Activated B cell treated with CpG ODN at 0.5 μM for 24 hours (primary cell): Measurements from ENCODE around the gene NDE1. TPM values are rescaled to one million over a fixed set of nuclear protein-coding genes. Genes with fewer than 3 reads are reported as not detected.
"Not testable (repeated sequence)": the region's sequence is repeated elsewhere in the genome, so short reads cannot be mapped to it uniquely, and the experiment has no call there.

ENCODE experiments used
- ATAC-seq: fragments of 200-7000 bp; cut with Tn5 transposase; one replicate; pipeline ENCODE4 v1.10.0; 2021; ENCODE audit warnings: low read depth, mild to moderate bottlenecking, moderate library complexity
- CTCF ChIA-PET: fragments of 350-600 bp; sonication (Branson Sonifier 250); formaldehyde crosslinking; loops from one replicate; lab custom pipeline; 2021; ENCODE audit warnings: antibody characterized with exemption; lab: Charles Lee
- POLR2A ChIA-PET: fragments of 350-600 bp; sonication (Branson Sonifier 250); formaldehyde crosslinking; loops from one replicate; lab custom pipeline; 2021; ENCODE audit warnings: antibody characterized with exemption; lab: Charles Lee
- DNase-seq: peaks from one replicate; pipeline ENCODE4 v3.0.0; 2022
- H3K27ac Mint-ChIP-seq: one replicate; pipeline ENCODE4 v1.8.0; 2020; ENCODE audit warnings: mixed read lengths
- H3K27me3 Mint-ChIP-seq: one replicate; pipeline ENCODE4 v1.8.0; 2021; ENCODE audit warnings: mixed read lengths
- H3K36me3 Mint-ChIP-seq: one replicate; pipeline ENCODE4 v1.8.0; 2021; ENCODE audit warnings: low read depth, mixed read lengths
- H3K4me1 Mint-ChIP-seq: one replicate; pipeline ENCODE4 v1.8.0; 2021; ENCODE audit warnings: mixed read lengths
- H3K4me3 Mint-ChIP-seq: one replicate; pipeline ENCODE4 v1.8.0; 2020; ENCODE audit warnings: mild to moderate bottlenecking, mixed read lengths
- H3K9me3 Mint-ChIP-seq: one replicate; pipeline ENCODE4 v1.8.0; 2020; ENCODE audit warnings: mixed read lengths
- CTCF ChIP-seq: fragments of 200-600 bp; IDR thresholded peaks from one replicate; pipeline ENCODE4 v1.8.0; 2022; ENCODE audit warnings: antibody characterized with exemption, mild to moderate bottlenecking
- intact Hi-C: fragments of 100-400 bp; cut with micrococcal nuclease; formaldehyde crosslinking; loops from one replicate; pipeline ENCODE4 v1.15.1; 2024
- total RNA-seq: library from RNA; stranded (reverse); gene quantifications from 2 replicates; pipeline ENCODE4 v1.2.3, GENCODE V29; 2022

The NDE1 gene
- total RNA-seq, 1 donor from 2014 or later = 163 TPM

GRCh38 chr16:15725641-15726240 lies 75.7 kb downstream of the NDE1 start:
- H3K4me3 Mint-ChIP-seq = no peak overlapping the region
- TF ChIP-seq CTCF = no peak
- no peak overlapping the region for H3K27ac Mint-ChIP-seq
- ChIA-PET CTCF (no interaction called here), POLR2A (no interaction called here)
- ATAC-seq (no peak), DNase-seq (no peak)
- H3K27me3 Mint-ChIP-seq = no peaks in the 10 kb centered on the region
- intact Hi-C loops = no loop called here
- H3K9me3 Mint-ChIP-seq = peaks cover 1% of the 10 kb centered on the region
- peaks cover 62% of the 10 kb centered on the region for H3K36me3 Mint-ChIP-seq
- no peaks in the 10 kb centered on the region for H3K4me1 Mint-ChIP-seq

- no peak for TF ChIP-seq CTCF
- DNase-seq = no peak
- ChIA-PET CTCF (no interaction called here), POLR2A (no interaction called here)
- Mint-ChIP-seq H3K9me3 (peaks cover 1% of the 10 kb centered on the region), H3K4me3 (no peak overlapping the region), H3K4me1 (no peaks in the 10 kb centered on the region), H3K27ac (no peak overlapping the region), H3K27me3 (no peaks in the 10 kb centered on the region), H3K36me3 (peaks cover 52% of the 10 kb centered on the region)
- intact Hi-C loops = no loop called here
- no peak for ATAC-seq
Measured at GRCh38 chr16:15726715-15727114, 76.7 kb downstream of the NDE1 start.

GRCh38 chr16:15727697-15728096 lies 77.7 kb downstream of the NDE1 start:
- DNase-seq, H3K4me3 Mint-ChIP-seq, H3K27ac Mint-ChIP-seq, H3K9me3 Mint-ChIP-seq, ATAC-seq, POLR2A ChIA-PET, CTCF ChIA-PET, H3K4me1 Mint-ChIP-seq, H3K27me3 Mint-ChIP-seq, intact Hi-C loops: not testable (repeated sequence)
- H3K36me3 Mint-ChIP-seq = peaks cover 44% of the 10 kb centered on the region

GRCh38 chr16:15729152-15729551 lies 79.1 kb downstream of the NDE1 start:
- Mint-ChIP-seq H3K9me3 (peaks cover 1% of the 10 kb centered on the region), H3K27ac (no peak overlapping the region), H3K36me3 (peaks cover 38% of the 10 kb centered on the region), H3K4me3 (no peak overlapping the region), H3K4me1 (no peaks in the 10 kb centered on the region), H3K27me3 (no peaks in the 10 kb centered on the region)
- no peak for DNase-seq
- no peak for TF ChIP-seq CTCF
- no peak for ATAC-seq
- intact Hi-C loops = no loop called here
- POLR2A ChIA-PET = interaction anchor here (0.7 kb wide), 1 partner anchor 345 kb away, joined by 4 read pairs; no protein-coding TSS in a partner anchor
- CTCF ChIA-PET = no interaction called here

GRCh38 chr16:15732416-15732815 lies 82.4 kb downstream of the NDE1 start:
- H3K27ac Mint-ChIP-seq = no peak overlapping the region

More at GRCh38 chr16:15732416-15732815, 82.4 kb downstream of the NDE1 start:
- Mint-ChIP-seq H3K27me3 (no peaks in the 10 kb centered on the region), H3K4me3 (no peak overlapping the region), H3K9me3 (no peaks in the 10 kb centered on the region), H3K36me3 (peaks cover 30% of the 10 kb centered on the region), H3K4me1 (no peaks in the 10 kb centered on the region)
- ATAC-seq (no peak), DNase-seq (no peak)
- ChIA-PET CTCF (no interaction called here), POLR2A (no interaction called here)
- intact Hi-C loops = no loop called here
- TF ChIP-seq CTCF = no peak
